Measurements from ENCODE around the gene KIF1A.

- TF ChIP-seq CTCF (conservative IDR thresholded peaks at IDR 0.05; ENCODE audit: low read length) (no peak), EZH2phosphoT487 (IDR thresholded peaks at IDR 0.05; ENCODE audit: borderline replicate concordance) (no peak)
Observed at GRCh38 chr2:240721596-240722180, 98.3 kb downstream of the KIF1A start.
